Suppressor macrophage treated with lipopolysaccharide for 1 hour (primary cell): ENCODE measurements around the gene ACOX3.

Experiments used
- DNase-seq, 3 donors: peaks; one replicate each; pipeline ENCODE4 v3.0.0-alpha.2; 2020 to 2022

ACOX3 gene

DNA sequence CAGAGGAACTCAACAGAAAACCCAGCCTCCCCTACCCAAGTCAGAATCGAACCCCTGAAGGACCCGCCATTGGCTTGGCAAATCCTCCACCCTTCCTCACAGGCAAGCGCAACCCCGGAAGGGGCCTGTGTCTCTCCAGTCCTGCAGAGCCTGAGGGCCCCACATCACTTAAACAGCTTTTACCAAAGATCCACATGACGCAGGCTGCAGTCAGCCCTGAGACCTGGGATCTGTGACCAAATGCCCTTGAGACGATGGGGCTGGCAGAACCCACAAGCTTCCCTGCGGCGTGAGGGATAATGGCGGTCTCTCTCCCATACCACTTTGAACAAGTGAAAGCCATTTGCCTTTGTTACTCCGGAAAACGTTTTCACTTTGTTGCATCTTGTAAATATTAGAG, 54.9 kb downstream of the ACOX3 start:
- DNase-seq, result no peak

DNA sequence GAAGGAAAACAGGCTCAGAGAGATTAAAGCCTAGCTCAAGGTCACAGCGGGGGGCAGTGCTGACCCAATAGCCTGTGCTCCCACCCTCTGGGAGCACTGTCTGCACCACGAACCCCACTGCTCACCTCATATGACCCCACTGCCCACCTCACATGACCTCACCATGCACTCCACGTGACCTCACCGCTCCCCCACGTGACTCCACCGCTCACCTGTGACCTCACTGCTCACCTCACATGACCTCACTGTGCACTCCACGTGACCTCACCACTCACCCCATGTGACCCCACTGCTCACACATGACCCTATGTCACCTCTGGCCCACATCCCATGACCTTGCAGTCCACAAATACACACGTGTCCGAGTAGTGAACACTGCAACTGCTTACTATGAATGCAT, 55.4 kb downstream of the ACOX3 start:
- DNase-seq, result peak in 1 of 3 donors; percentile 14

DNA sequence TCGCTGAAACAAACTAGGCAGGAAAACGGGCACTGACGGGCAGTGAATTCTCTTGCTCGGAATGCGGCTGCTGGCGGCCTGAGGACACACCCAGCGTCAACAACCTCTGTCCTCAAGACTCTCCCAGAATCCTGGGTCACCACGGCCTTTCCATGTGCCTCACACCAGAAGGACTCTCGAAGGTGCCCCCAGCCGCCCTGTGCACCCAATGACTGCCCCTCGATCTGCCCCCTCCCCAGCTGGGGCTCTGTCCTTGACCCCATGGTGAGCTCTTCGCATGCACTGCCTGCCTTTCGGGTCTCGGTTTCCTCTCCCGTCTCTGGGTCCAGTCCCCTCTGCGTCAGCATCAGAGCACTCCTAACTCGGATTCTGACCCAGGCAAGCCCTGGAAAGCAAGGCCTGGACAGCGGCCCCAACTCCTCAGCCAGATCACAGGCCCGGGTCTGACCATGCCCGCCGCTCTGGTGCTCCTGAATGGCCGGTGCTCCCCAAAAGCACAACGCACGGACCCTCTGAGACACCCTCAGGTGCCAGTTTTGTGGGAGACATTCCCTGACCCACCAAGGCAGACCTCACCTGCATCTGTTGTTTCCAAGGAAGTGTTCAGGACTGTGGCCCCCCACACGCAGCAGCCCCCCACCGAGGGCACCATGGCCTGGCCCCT, 56.0 kb downstream of the ACOX3 start:
- no peak for DNase-seq

DNA sequence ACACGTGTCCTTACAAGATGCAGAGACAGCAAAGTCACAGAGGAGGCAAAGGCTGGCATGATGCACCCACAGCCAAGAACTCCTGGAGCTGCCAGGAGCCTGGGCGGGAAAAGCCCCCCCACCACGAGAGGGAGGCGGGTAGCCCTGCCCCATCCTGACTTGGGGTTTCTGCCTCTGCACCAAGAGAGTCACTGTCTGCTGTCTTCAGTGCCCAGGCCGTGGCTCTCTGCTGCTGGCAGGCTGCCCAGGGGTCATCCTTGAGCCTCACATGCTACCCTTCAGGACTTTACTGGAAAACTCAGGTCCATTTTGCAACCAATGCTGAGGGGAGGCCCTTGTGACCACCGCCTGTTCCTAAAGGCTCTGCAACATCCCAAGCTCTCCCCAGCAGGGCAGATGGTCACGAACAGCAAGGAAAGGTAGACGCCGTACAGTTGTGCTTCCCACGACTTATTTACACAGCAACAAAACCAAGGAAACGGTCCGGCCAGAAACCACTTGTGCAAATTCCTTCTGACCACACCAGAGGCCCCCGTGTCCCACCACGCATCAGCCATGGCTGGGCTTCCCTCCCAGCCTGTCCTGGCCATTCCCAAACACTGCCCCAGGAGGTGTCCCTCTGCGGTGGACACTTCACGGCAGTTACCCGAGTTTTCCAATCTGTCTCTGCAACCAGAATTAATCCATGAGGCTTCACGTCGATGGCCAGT, 56.9 kb downstream of the ACOX3 start:
- DNase-seq, result no peak

DNA sequence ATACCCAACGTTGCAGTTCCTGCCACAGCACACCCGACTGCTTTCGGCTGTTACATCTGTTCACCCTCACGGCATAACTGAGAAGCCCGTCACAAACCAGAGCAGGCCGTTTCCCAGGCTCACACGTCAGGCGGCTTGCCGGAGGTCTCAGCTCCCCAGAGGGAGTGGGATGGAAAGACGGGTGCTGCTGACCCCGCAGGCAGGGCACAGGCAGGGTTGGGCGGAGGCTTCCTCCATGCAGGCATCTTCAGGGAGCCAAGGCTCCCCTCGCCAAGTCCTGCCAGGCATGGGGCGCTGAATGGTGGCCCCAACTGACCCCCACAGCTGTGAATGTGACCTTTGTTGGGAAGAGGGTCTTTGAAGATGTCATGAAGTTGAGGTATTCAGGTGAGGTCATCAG, 57.5 kb downstream of the ACOX3 start:
- DNase-seq, result no peak

DNA sequence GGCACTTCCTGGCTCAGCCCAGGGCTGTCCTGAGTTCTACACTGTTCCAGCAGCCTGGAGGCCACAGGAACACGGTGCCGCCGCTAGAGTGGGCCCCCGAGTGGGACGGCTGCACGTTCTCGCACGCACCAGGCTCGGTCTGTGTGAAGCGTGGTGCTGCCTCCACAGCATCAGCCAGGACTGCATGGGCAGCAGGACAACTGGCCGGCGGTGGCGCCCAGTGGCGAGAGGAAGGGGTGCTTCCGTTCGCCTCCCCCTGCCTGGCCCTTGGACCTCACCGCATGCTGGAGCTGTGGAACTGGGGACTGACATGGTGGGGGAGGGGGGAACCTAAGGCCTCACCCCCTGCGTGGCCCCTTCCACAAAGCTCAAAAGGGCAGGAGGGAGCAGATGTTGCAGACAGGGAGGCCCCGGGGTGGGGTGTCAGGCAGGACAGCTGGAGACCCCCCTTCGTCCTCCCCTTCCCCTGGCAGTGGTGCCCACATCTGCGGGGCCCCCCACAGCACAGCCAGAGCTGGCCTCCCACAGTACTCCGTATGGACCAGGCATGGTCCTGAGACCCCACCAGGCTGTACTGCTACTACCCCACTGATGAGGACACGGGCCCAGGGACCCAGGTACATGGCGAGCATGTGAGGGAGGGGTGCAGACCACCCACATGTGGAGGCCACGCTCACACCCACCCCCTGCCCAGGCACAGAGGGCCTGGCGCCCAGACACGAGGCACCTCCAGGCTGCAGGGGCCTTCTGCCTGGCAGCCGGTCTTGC, 58.5 kb downstream of the ACOX3 start:
- DNase-seq, result no peak

DNA sequence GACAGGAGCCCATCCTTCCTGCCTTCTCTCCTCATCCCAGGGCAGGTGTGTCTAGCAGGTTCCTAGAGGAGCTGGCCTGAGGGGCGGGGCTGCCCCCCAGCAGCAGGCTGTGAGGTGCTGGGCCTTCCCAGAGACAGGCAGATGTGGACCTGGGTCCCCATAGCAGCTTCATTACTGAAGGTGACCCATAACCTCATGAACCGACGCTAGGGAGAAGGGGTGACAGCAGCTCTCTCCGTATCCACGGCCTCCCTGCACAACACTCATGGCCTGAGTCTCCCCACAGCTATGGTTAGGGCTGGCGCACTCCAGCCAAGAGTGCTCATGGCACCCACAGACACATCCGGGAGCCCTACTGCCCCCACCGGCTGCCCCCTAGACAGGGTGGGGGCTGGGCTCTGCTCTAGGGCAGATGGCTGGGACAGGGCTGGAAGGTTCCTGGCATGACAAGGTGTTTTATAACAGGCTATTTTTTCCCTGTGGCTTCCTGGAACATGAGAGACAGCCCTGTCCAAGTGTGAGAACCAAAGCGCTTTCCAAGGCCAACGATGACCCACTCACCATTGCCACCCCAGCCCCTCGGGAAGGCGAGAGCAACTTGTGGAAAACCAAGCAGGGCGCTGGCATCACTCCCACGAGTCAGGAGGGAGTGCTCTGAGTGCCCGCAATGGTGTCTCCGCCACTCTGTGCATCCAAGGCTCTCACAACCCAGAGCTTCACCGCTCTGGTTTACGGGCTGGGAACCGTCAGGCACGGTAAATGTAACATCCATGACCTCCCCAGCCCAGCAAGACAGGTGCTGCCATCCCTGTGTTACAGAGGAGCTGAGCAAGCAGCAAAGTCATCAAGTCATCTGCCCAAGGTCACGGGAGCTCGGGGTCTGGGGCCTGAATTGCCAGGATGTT, 59.8 kb downstream of the ACOX3 start:
- no peak for DNase-seq

DNA sequence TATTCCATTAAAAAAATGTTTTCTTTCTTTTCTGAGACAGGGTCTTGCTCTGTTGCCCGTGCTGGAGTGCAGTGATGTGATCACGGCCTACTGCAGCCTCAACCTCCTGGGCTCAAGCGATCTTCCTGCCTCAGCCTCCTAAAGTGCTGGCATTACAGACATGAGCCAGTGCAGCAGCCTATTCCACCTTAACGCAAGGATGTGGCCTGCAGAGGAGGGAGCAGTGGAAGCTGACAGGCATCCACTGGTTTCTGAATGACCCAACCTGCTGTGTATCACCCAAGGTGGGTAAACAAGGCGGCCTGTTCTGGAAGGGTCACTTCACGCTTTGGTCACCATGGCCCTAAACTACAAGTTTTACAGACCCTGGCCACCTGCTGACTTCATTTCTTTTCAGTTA, 60.8 kb downstream of the ACOX3 start:
- DNase-seq, result no peak

DNA sequence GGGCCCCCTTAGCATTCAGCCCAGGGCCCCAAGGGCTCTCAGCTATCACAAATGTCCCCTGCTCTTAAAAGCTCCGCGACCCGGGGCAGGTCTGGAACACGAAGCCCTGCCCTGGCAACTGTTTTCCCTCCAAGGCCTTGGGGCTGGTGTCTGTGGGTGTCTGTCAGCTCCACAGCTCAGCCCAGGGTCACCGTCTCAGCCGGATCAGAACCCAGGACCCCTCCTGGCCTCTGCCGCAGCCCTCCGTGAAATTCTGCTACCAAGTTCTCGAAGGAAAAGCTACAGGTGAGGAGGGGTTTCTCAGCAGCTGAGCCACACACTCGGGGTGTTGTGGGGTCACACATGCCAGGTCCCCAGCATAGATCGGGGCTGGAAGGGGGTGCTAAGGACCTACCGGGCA, 61.2 kb downstream of the ACOX3 start:
- no peak for DNase-seq

DNA sequence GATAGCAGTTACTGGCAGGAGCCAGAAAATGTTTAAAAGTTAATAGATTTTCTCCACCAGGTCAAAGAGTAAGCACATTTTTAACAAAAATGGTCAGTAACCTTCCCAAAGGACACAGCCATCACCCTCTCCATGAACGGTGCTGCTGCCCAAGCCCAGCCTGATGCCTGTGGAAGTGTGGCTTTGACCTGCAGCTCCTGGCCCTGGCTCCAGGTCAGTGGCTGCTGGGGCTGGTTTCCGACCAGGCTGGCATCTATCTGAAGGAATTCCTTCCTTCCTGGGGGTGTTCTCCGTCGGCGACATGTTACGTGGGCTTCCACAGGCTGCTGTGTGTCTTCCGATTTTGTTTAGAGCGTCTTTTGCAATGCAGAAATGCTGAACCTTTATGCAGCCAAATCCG, 61.7 kb downstream of the ACOX3 start:
- no peak for DNase-seq

DNA sequence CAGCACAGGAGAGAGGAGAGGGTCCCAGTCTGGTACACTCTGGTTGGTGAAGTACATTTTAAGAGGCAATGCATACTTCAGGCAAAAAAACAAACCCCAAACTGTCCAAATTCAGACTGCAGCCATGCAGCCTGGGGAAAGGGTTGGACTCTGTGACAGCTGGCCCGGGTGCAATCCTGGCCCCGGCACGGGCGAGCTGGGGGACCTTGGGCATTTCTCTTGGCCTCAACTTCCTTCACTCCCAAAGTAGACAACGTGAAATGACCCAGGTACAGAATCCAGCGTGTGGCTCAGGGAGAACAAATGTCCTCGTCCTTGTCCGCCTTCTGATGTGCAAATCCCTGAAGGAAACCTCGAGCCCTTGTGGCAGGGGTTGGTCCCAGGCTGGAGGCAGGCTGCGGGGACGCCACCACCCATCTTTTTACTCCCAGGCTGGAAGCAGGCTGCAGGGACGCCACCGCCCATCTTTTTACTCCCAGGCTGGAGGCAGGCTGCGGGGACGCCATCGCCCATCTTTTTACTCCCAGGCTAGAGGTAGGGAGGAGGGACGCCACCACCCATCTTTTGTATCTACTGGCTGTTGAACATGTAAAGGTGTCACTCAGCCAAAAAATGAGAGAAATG, 62.3 kb downstream of the ACOX3 start:
- no peak for DNase-seq

DNA sequence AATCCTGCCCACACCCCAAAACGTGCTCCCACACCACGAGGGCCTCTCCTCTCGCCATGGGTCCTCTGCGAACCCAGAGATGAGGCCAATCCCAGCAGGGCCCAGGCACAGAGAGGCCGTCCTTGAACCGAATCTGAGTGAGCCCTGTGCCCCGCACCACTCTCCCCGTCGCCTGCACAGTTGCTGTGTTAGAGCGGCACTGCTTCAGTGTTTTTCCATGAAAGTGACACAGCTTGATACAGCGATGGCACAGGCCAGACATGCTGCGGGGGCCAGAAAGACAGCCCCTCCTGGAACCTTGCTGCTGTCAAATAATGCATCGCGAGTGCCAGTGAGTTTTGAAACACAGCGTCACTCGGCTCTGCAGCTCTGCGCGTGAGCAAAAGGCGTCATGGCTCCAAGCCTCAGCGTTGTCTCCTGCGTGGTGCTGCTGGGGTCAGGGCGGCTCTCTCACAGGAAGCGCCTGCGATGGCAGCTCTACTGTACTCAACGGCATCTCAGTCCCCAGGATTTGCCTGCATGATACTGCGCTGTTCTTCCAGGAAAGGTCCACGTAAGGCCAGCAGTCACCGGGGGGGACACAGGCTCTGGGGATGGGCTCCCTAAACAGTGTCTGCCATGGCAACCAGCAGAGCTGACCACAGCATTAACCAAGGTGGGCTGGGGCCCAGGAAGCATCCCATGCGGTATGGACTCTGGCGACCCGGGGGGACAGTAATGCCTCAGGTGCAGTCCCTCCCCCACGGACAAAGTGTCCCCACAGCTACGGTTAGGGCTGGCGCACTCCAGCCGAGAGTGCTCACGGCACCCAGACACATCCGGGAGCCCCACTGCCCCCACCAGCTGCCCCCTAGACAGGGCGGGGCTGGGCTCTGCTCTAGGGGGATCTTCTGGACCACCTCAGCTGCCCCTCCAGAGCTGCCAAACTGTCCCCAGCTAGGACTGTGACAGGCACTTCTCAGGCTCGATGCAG, 63.1 kb downstream of the ACOX3 start:
- DNase-seq, result no peak

DNA sequence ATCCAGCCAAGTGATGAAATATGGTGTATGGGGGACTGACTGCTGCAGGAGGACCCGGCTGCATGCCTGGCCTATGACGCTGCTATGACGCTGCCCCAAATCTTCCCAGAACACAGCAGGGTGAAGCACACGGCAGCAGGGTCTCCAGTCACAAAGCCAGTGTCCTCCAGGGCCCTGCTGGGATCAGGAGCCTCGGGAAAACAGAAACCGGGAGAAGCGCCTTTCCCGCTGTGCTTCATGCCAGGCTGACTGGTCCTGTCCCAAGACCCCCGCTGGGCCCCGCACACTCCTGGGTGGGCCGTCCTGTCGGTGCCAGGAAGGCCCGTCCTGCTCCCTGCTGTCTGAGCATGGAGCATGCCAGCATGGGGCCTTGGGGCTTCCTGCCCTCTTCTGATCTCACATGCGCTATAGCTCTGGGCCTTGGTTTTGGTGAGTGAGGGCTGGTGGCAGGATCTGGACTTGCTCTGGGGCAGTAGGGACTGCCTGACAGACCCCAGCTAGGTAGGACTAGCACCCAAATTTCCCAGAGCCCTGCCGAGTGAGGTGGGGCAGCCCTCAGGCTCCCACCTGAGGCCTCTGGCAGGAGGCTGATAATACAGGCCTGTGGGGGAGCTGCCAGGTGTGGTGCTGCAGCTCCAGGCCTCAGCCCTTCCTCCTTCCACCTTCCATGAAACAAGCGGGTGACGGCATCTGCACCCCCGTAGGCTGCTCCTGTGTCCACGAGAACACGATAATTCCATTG, 64.0 kb downstream of the ACOX3 start:
- DNase-seq, result no peak

DNA sequence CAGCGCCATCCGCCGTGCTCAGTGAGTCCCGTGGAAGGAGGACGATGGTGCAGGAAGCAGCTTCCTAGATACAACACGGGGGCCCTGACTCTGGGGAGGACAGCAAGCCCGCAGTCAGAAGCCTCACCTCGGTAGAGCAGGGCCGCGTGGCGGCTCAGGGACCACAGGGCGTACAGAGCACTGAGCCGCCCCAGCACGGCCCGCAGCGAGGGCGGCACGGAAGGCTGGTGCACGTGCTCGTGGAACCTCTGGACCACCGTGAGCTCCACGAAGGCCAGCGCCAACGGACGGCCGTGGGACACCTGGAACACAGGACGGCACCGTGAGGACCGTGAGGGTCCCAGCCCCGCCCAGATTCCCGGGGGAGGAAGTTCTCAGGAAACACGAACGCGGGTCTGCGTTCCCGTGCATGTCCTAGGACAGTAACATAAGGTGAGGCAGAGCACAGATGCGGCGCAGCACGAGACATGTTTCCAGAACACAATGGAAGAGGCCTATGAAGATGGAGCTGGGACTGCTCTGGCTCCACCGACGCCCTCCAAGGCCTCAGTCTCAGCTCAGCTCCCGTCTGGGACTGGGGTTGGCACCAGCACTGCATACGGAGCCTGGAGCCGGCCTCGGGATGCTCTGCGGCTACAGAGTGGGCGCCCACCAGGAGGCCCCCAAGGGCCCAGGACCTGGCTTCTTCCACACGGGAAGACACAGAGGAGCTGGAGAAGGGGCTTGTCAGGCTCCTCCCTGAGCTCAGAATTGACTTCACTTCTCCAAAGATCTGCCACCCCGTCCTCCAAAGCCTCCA, 65.5 kb downstream of the ACOX3 start:
- DNase-seq, result no peak

DNA sequence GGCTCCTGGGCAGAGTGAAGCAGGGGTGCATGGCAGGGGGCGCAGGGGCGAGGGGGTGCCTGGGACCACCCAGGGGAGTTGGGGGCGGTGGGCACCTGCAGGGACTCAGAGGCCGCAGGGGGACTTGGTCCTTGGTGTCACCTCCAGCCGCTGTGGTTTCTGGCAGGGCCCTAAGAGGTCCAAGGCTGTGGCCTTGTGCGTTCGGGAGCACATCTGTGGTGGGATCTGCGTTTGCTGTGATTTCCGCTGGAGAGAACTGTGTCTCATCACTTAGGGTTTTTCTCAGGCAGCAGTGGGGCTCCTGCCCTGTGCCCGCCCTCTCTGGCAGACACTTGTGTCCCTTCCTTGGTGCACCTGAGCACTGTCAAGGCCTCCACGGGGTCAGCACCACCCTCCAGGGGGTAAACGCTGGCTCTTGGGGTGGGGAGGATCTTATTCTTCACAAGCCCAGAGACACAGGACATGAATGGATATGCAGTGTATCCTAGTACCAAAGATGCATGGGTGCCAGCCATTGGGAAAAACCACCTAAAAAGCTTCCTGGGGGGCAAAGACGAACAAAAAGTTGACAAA, 66.5 kb downstream of the ACOX3 start:
- no peak for DNase-seq

DNA sequence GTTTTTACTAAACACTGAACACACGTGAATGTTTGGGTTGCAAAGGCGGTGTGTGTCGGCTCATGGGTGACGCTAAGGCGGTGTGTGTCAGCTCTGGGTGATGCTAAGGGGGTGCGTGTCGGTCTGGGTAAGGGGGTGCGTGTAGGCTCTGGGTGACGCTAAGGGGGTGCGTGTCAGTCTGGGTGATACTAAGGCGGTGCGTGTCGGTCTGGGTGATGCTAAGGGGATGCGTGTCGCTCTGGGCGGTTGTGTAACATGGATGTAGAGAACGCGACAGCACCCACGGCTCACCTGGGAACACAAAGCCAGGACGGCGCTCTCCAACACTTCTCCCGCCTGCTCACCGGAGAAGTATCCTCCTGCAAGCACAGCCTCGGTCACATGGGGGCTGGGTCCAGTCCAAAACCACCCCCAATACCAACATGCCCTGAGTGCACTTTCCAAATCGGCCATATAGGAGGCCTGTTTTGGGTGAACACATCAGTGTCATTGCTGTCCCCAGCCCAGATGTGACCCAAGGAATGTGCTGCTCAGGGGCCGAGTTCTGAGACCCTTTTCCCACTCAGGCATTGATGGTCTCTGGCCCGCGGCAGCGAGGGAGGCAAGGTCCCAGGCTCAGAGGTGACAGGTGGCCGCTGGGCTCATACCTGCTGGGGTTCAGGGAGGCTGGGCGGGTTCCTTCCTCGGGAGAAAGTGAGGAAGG, 67.1 kb downstream of the ACOX3 start:
- no peak for DNase-seq

DNA sequence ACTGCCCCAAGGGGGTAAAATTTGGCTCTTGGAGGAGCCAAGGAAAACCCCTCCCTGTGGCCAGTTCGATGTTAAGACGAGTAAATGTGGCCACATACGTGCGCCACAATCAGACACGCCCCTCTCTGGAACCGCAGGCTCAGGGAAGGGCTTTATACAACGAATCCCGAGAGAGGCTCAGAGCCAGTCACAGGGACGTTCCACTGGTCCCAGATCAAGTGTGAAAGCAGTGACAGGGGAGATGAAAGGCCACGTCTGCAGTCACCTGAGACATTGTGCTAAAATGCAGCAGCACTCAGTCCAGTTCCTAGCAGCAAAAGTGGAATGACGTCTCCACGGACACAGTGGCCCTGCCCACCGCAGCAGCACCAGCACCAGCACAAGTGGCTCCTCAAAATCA, 68.0 kb downstream of the ACOX3 start:
- DNase-seq, result no peak

DNA sequence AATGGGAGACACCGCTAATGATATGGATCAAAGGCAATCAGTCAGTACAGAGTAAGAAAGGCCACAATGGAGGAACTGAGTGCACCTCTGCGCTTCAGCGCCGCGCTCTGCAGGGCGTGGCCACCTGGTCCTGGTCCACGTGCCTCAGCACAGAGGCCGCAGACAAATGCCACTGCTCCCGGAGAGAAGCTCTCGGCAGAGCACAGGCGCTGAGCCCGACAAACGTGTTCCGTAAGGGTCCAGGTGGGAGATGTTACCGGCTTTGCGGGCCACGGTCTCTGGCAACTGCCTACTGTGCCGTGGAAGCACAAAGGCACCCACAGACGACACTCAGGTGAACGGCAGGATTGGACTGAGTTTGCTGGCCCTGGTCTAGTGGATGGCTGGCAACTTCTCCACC, 68.9 kb downstream of the ACOX3 start:
- no peak for DNase-seq
